Activated B cell treated with CpG ODN at 0.5 μM for 24 hours (primary cell): ENCODE measurements around the gene DNM2. TPM values are rescaled to one million over a fixed set of nuclear protein-coding genes. Genes with fewer than 3 reads are reported as not detected.
"Not testable (repeated sequence)": the region's sequence is repeated elsewhere in the genome, so short reads cannot be mapped to it uniquely, and the experiment has no call there.

Source experiments
- ATAC-seq: fragments of 200-7000 bp; cut with Tn5 transposase; one replicate; pipeline ENCODE4 v1.10.0; 2021; ENCODE audit warnings: low read depth, mild to moderate bottlenecking, moderate library complexity
- CTCF ChIA-PET: fragments of 350-600 bp; sonication (Branson Sonifier 250); formaldehyde crosslinking; loops from one replicate; lab custom pipeline; 2021; ENCODE audit warnings: antibody characterized with exemption; lab: Charles Lee
- POLR2A ChIA-PET: fragments of 350-600 bp; sonication (Branson Sonifier 250); formaldehyde crosslinking; loops from one replicate; lab custom pipeline; 2021; ENCODE audit warnings: antibody characterized with exemption; lab: Charles Lee
- DNase-seq: peaks from one replicate; pipeline ENCODE4 v3.0.0; 2022
- H3K27ac Mint-ChIP-seq: one replicate; pipeline ENCODE4 v1.8.0; 2020; ENCODE audit warnings: mixed read lengths
- H3K27me3 Mint-ChIP-seq: one replicate; pipeline ENCODE4 v1.8.0; 2021; ENCODE audit warnings: mixed read lengths
- H3K36me3 Mint-ChIP-seq: one replicate; pipeline ENCODE4 v1.8.0; 2021; ENCODE audit warnings: low read depth, mixed read lengths
- H3K4me1 Mint-ChIP-seq: one replicate; pipeline ENCODE4 v1.8.0; 2021; ENCODE audit warnings: mixed read lengths
- H3K4me3 Mint-ChIP-seq: one replicate; pipeline ENCODE4 v1.8.0; 2020; ENCODE audit warnings: mild to moderate bottlenecking, mixed read lengths
- H3K9me3 Mint-ChIP-seq: one replicate; pipeline ENCODE4 v1.8.0; 2020; ENCODE audit warnings: mixed read lengths
- CTCF ChIP-seq: fragments of 200-600 bp; IDR thresholded peaks from one replicate; pipeline ENCODE4 v1.8.0; 2022; ENCODE audit warnings: antibody characterized with exemption, mild to moderate bottlenecking
- intact Hi-C: fragments of 100-400 bp; cut with micrococcal nuclease; formaldehyde crosslinking; loops from one replicate; pipeline ENCODE4 v1.15.1; 2024
- total RNA-seq: library from RNA; stranded (reverse); gene quantifications from 2 replicates; pipeline ENCODE4 v1.2.3, GENCODE V29; 2022

The DNM2 gene
- total RNA-seq, 1 donor from 2014 or later: 257 TPM

GRCh38 chr19:10756791-10757190 is 38.9 kb downstream of the DNM2 start:
- no peak for TF ChIP-seq CTCF
- POLR2A ChIA-PET: interaction anchor here (0.6 to 1.4 kb wide), 2 partner anchors 40 to 185 kb away, joined by 3 read pairs; no protein-coding TSS in a partner anchor
- Mint-ChIP-seq H3K4me3 (no peak overlapping the region), H3K4me1 (peaks cover 81% of the 10 kb centered on the region), H3K27me3 (no peaks in the 10 kb centered on the region), H3K9me3 (no peaks in the 10 kb centered on the region), H3K27ac (peak overlapping the region; percentile 79), H3K36me3 (peaks cover 18% of the 10 kb centered on the region)
- CTCF ChIA-PET: no interaction called here
- DNase-seq (no peak), ATAC-seq (no peak)
- intact Hi-C loops: no loop called here

- not testable (repeated sequence) for H3K9me3 Mint-ChIP-seq, H3K27me3 Mint-ChIP-seq
- POLR2A ChIA-PET: interaction anchor here (0.6 to 3.1 kb wide), 4 partner anchors 13 to 794 kb away, joined by 4 to 9 read pairs (median 4); partner anchors contain the start of gene TMED1
Observed at GRCh38 chr19:10758050-10758449, 40.2 kb downstream of the DNM2 start.

GRCh38 chr19:10758978-10759377 is 41.1 kb downstream of the DNM2 start:
- no peak for ATAC-seq
- peaks cover 85% of the 10 kb centered on the region for H3K4me1 Mint-ChIP-seq
- peak overlapping the region; percentile 77 for H3K4me3 Mint-ChIP-seq
- H3K27ac Mint-ChIP-seq: peak overlapping the region; percentile 94
- H3K9me3 Mint-ChIP-seq: no peaks in the 10 kb centered on the region
- no peak for TF ChIP-seq CTCF
- intact Hi-C loops: loop anchor here (1.0 to 2.0 kb wide), 4 partner anchors 18 to 42 kb away; no protein-coding TSS in a partner anchor
- ChIA-PET POLR2A (interaction anchor here (0.5 to 3.1 kb wide), 14 partner anchors 10 to 109 kb away, joined by 3 to 26 read pairs (median 5); partner anchors contain the start of genes DNM2, QTRT1 and TMED1), CTCF (interaction anchor here (0.8 to 1.6 kb wide), 2 partner anchors 23 to 41 kb away, joined by 3 to 7 read pairs; partner anchors contain the start of gene DNM2)
- no peak for DNase-seq
- H3K36me3 Mint-ChIP-seq: peaks cover 25% of the 10 kb centered on the region
- H3K27me3 Mint-ChIP-seq: no peaks in the 10 kb centered on the region

More at GRCh38 chr19:10758050-10758449, 40.2 kb downstream of the DNM2 start:
- ATAC-seq, H3K4me3 Mint-ChIP-seq, DNase-seq: not testable (repeated sequence)
- Mint-ChIP-seq H3K36me3 (peaks cover 25% of the 10 kb centered on the region), H3K4me1 (peaks cover 81% of the 10 kb centered on the region), H3K27ac (peak overlapping the region; percentile 61)
- intact Hi-C loops: loop anchor here (2.0 kb wide), 1 partner anchor 19 kb away; no protein-coding TSS in a partner anchor
- CTCF ChIA-PET: interaction anchor here (1.6 kb wide), 1 partner anchor 40 kb away, joined by 7 read pairs; the partner anchor contains the start of gene DNM2

GRCh38 chr19:10760273-10760944 is 42.5 kb downstream of the DNM2 start:
- peak; percentile 57 for DNase-seq
- ATAC-seq: peak; percentile 69
- intact Hi-C loops: no loop called here
- Mint-ChIP-seq H3K27me3 (no peaks in the 10 kb centered on the region), H3K4me1 (peaks cover 87% of the 10 kb centered on the region), H3K27ac (peak overlapping the region; percentile 94), H3K36me3 (peaks cover 25% of the 10 kb centered on the region), H3K9me3 (no peaks in the 10 kb centered on the region), H3K4me3 (peak overlapping the region; percentile 77)
- TF ChIP-seq CTCF: no peak
- POLR2A ChIA-PET: interaction anchor here (0.6 to 3.1 kb wide), 14 partner anchors 9 to 489 kb away, joined by 3 to 26 read pairs (median 5); partner anchors contain the start of genes DNM2, ICAM1, QTRT1 and TMED1
- CTCF ChIA-PET: interaction anchor here (0.8 to 1.9 kb wide), 4 partner anchors 43 to 116 kb away, joined by 4 to 9 read pairs (median 4); partner anchors contain the start of gene DNM2

GRCh38 chr19:10761443-10762250 is 43.8 kb downstream of the DNM2 start:
- ChIA-PET CTCF (interaction anchor here (1.1 to 1.9 kb wide), 3 partner anchors 44 to 62 kb away, joined by 4 to 9 read pairs (median 5); partner anchors contain the start of gene DNM2), POLR2A (interaction anchor here (0.5 to 1.3 kb wide), 3 partner anchors 23 to 44 kb away, joined by 3 to 6 read pairs (median 4); partner anchors contain the start of gene DNM2)
- ATAC-seq: no peak
- Mint-ChIP-seq H3K9me3 (no peaks in the 10 kb centered on the region), H3K27ac (peak overlapping the region; percentile 83), H3K36me3 (peaks cover 27% of the 10 kb centered on the region), H3K27me3 (no peaks in the 10 kb centered on the region), H3K4me3 (no peak overlapping the region), H3K4me1 (peaks cover 85% of the 10 kb centered on the region)
- DNase-seq: no peak
- no peak for TF ChIP-seq CTCF
- intact Hi-C loops: no loop called here
